GM03348 (cell line): ENCODE data around the gene AJUBA.
"Not testable (repeated sequence)": the region's sequence is repeated elsewhere in the genome, so short reads cannot be mapped to it uniquely, and the experiment has no call there.

Experiments
- DNase-seq: peaks from one replicate; pipeline ENCODE4 v3.0.0; 2012; ENCODE audit warnings: low spot score

Gene AJUBA

DNA sequence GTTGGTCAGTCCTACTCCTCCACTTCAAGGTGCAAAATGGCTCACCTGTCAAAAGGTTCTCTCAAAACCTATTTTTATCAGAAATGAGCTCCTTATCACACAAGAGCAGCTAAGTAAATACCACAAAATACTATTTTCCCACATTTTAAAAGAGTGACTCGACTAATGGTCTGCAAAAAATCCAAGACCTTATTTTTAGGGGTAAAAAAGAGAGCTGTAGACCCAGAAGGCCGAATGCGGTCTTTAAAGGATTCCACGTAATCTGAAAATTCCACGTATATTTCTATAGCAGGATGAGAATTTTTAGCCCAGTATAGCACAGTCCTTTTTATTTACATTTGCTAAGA lies 23.8 kb upstream of the AJUBA start:
- no peak for DNase-seq

GRCh38 chr14:23005451-23006187 lies 23.3 kb upstream of the AJUBA start:
- DNase-seq: no peak

GRCh38 chr14:23004274-23004673 lies 21.9 kb upstream of the AJUBA start:
- DNase-seq: not testable (repeated sequence)

- no peak for DNase-seq
Measured at GRCh38 chr14:23002592-23002991, 20.2 kb upstream of the AJUBA start.

- DNase-seq: no peak
Measured at GRCh38 chr14:23000860-23001259, 18.5 kb upstream of the AJUBA start.

DNA sequence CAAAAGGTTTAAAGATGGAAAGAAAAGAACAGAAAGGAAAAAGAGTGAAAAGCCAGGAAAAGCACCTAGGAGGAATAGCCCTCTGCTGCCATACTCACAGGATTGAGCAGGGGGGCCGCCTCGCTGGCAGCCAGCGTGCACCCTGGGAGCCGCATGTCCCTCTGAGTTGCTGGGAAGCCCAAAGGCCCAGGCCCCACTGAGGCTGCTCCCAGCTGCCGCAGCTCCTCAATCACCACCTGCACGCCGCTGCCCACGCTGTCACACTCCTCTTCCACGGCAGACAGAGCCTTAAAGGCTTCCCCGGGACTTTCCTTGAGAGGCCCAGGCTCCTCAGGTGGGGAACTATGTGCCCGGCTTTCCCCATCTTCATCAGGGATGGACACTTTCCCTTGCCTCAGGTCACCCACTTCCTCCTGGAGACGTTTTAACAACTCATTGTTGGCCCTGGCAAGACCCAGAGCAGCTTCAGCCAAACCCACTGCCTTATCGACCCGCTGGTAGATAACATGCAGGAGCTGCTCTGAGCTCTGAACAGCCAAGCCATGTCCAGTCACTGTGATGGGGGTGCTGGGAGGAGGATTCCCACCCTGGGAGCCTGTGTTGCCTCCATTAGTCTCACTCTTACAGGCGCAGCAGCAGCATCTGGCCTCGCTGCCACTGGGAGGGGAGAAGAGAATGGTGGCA lies 16.1 kb upstream of the AJUBA start:
- DNase-seq: no peak

DNA sequence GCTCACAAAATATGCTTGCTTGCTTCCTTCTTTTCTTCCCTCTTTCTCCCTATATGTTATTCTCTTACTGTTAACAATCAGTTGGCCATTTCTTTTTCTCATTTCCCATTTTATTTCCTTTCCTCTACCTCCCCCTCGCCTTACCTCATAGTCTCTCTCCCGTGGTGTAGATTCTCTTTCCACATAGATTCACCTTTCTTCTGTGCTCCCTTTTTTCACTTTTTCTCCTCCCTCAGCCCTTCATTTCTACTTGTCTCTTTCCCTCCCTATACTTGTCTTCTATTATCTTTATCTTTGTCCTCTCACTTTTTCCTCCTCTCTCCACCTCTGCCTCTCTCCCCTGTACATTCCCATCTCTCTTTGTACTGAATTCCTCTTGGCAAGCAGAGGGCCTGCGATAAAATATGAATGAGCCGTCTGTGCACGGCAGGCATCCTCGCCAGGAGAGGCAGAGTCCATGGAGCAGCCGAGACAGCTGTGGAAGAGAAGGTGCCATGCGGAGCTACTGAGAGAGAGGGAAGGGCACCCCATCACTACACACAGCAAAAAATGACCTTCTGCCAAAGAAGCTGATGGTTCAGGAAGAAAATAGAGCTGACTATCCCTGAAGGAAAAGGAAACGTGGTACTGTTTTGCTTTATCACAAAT lies 15.4 kb upstream of the AJUBA start:
- DNase-seq: no peak

DNA sequence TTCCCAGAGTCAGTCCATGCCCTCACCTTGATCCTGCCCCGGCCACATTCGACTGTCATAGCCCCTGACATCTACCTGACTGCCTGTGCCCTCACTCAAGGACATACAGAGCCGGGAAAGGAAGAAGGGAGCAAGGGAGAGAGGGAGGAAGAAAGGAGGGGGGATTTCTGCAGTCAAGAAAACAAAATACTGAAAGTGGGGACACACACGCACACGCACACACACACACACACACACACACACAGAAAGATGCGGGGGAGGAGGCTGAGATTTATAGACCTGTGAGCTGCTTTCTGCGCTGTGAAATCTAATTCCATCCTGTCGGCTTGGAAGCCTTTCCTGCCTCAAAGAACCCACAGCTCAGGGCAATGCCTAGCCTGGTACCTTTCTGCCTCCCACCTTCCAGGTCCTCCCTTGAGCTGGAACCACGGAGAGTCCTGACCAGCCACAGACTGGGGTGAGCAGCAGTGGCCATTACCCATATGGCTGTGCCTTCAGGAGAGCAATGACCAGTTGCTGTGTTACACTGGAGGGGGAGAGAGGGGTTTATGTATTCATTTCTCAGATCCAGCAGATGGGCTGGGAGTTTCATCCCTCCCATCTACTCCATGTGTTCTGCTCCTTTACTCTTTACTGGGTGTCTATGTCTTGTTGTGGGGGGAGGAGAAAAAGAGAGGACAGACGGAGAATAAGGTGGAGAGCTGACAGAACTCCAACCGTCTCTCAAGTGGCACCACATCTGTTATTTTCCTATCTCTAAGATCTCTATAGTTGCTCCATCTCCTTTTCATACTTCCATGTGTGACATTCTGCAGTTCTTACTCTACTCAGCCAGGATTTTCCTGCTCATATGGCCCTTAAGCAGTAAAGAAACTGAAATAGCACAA lies 14.7 kb upstream of the AJUBA start:
- no peak for DNase-seq

- no peak for DNase-seq
Measured at GRCh38 chr14:22995889-22996625, 13.7 kb upstream of the AJUBA start.

- DNase-seq: peak; percentile 54
Measured at GRCh38 chr14:22994762-22995275, 12.5 kb upstream of the AJUBA start.

- DNase-seq: no peak
Measured at GRCh38 chr14:22993517-22993916, 11.2 kb upstream of the AJUBA start.

GRCh38 chr14:22991852-22992251 lies 9.5 kb upstream of the AJUBA start:
- DNase-seq: no peak

- no peak for DNase-seq
Measured at GRCh38 chr14:22987291-22987690, 4.9 kb upstream of the AJUBA start.

DNA sequence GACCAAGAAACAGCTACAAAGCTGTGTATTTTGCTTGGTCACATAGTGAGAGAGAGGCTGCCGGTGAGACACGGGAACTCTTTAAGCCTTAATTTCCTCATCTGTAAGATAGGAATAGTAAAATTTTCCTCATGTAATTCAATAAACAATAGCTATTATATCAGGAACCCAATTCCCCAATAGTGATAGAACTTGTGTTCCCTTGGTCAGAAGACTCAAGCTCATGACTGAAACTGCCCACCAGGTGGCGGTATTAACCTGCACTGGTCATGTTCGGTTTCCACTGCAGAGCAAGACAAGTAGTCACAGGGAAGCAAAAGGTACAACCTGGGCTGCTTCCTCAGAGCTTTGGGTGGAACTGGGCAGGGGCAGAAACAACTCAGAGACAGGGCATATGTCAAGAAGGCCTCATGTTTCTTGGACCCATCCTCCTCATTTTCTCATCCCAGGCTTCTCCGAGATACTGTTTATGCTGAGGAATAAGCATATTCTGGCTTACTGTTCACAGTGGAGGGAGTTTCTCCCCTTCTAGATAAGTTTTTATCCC lies 4.2 kb upstream of the AJUBA start:
- DNase-seq: peak; percentile 83

GRCh38 chr14:22985894-22986507 lies 3.6 kb upstream of the AJUBA start:
- no peak for DNase-seq

DNA sequence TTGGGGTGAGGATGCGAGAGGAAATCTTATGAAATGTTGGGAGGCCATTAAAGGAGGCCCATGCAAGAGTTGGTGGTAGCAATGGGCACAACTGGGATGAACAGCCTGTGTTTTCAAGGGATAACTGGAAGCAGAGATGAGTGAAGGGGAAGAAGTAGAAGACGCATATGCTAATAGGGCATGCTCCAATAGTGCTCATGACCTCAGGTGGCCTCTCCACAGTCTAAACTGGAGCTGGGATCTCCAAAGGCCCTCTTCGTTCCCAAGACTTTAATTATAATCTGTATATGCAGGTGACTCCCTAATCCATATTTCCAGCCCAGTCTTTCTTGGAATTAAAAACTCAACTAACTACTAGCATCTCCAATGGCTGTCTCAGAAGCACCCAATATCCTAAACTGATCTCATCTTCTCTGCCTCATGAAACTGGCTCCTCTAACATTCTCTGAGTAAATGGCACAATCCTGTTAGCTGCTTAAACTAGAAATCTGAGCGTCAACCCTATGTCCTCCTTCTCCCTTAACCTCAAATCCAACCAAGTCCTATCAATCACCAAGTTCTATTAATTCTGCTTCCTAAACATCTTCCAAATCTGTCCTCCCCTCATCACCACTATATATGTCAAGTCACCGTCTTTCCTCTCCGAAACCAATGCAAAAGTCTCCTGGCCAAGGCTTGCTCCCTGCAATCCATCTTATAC lies 2.8 kb upstream of the AJUBA start:
- no peak for DNase-seq

GRCh38 chr14:22981876-22982476 lies 375 bp downstream of the AJUBA start:
- DNase-seq: no peak

DNA sequence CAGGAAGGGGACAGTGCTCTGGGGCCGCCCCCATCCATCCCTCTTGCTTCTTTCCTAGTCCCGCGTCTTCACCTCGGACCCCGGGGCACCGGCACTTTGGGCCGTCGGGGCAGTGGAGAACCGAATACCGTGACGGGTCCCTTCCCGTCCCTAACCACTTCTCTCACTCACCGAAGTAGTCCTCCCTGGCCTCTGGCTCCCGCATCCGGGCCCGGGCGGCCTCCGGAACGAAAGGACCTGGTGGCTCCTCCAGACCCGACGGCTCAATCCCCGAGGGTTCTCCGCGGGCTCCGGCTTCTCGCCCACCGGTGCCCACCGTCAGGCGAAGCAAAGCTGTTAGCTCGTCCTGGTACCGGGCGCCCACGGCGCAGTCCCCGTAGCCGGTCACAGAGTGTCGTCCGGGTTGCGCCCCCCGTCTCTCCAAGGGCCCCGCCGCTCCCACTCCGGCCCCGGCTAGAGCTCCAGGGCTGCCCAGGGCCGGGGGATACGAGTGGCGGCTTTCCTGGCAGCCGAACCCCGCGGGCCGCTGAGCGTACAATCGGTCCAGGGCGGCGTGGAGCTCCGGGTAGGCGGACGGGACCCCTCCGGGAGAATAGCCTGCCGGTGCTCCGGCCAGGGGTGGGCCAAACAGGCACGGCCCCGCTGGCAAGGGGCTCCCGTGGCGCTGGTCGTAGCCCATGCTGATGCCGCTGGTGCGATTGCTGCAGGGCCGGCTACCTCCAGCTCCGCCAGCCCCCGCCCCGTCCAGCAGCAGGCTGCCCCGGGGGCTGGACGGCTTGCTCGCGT lies 1.1 kb downstream of the AJUBA start:
- peak; percentile 55 for DNase-seq

- peak; percentile 93 for DNase-seq
Measured at GRCh38 chr14:22980672-22981089, 1.7 kb downstream of the AJUBA start.
